ENCODE data around the gene EVC. TPM values are rescaled to one million over a fixed set of nuclear protein-coding genes. Genes with fewer than 3 reads are reported as not detected.

Gene EVC
- total RNA-seq, 2 donors from 2014 or later = 18.4 to 30.0 TPM

DNA sequence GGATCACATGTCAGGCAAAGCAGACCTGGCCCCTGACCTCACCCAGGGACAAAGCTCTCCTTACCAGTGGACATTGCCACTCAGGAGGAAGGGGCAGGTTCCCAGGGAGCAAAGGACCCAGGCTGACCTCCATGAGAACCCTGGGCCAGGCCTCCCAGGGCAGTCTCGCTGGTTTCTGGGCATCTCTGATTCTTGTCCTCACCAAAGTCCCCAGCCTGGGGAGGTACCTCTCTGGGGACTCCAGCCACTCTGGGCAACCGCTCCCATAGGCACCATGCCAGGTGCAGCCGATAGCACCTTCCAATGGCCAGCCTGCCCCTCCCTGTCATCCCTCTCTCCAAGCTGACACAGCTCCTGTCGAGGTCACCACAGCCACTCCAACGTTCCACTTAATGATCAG is 10.5 kb upstream of the EVC start:
- Histone ChIP-seq H3K9me3 (no peaks in the 10 kb centered on the region), H3K4me3 (no peak overlapping the region), H3K36me3 (replicated peaks in 1 of 2; ENCODE audit: insufficient read depth in 1 of 2, low read depth in 2 of 2) (no peaks in the 10 kb centered on the region), H3K27me3 (no peaks in the 10 kb centered on the region), H3K27ac (no peak overlapping the region), H3K4me1 (no peaks in the 10 kb centered on the region)
- DNase-seq (no peak), ATAC-seq (no peak)
- TF ChIP-seq CTCF (IDR thresholded peaks at IDR 0.05) (no peak), POLR2A (IDR thresholded peaks at IDR 0.05) (no peak)
- 50 to 52% methylated on average over 4 to 5 of the region's 5 CpGs for WGBS, 2 donors
- intact Hi-C loops (cut with DNase I) = no loop called here

DNA sequence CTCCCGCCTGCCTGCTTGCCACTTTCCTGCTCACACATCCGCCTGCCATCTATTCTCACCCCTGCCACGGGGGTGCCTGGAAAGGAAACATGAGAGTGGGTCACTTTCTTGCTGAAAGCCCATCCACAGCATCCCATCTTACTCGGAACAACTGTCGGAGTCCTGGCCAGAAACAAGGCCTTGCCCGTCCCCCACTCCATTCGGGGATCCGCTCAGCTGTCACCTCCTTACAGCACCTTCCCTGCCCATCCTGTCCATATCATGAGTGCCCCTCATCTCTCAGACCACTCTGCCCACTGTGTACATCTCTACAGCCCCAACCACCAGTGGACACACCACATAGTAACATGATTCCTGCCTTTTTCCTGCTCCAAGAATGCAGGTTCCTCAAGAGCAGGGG is 9.0 kb upstream of the EVC start:
- no peaks in the 10 kb centered on the region for H3K27me3 ChIP-seq
- no peak for TF ChIP-seq CTCF (IDR thresholded peaks at IDR 0.05)
- TF ChIP-seq POLR2A (IDR thresholded peaks at IDR 0.05) = no peak
- H3K9me3 ChIP-seq = no peaks in the 10 kb centered on the region
- intact Hi-C loops (cut with DNase I) = no loop called here
- no peak for DNase-seq
- H3K4me3 ChIP-seq = no peak overlapping the region
- H3K4me1 ChIP-seq = peaks cover 6% of the 10 kb centered on the region
- H3K27ac ChIP-seq = no peak overlapping the region
- ATAC-seq = no peak
- 81% methylated on average over 8 of the region's 8 CpGs for WGBS, 2 donors
- H3K36me3 ChIP-seq (replicated peaks in 1 of 2; ENCODE audit: insufficient read depth in 1 of 2, low read depth in 2 of 2) = no peaks in the 10 kb centered on the region

GRCh38 chr4:5703831-5704230 is 7.2 kb upstream of the EVC start:
- 90 to 91% methylated on average over 5 of the region's 5 CpGs for WGBS, 2 donors
- intact Hi-C loops (cut with DNase I) = no loop called here
- TF ChIP-seq CTCF (IDR thresholded peaks at IDR 0.05) = no peak
- no peak for TF ChIP-seq POLR2A (IDR thresholded peaks at IDR 0.05)
- Histone ChIP-seq H3K27me3 (no peaks in the 10 kb centered on the region), H3K27ac (no peak overlapping the region), H3K4me1 (peaks cover 25% of the 10 kb centered on the region), H3K36me3 (replicated peaks in 1 of 2; ENCODE audit: insufficient read depth in 1 of 2, low read depth in 2 of 2) (no peaks in the 10 kb centered on the region), H3K4me3 (no peak overlapping the region), H3K9me3 (no peaks in the 10 kb centered on the region)
- DNase-seq (no peak), ATAC-seq (no peak)

GRCh38 chr4:5704276-5704675 is 6.7 kb upstream of the EVC start:
- peaks cover 29% of the 10 kb centered on the region for H3K4me1 ChIP-seq
- WGBS, 2 donors = 87 to 90% methylated on average over 6 of the region's 6 CpGs
- H3K36me3 ChIP-seq (replicated peaks in 1 of 2; ENCODE audit: insufficient read depth in 1 of 2, low read depth in 2 of 2) = no peaks in the 10 kb centered on the region
- H3K4me3 ChIP-seq = no peak overlapping the region
- intact Hi-C loops (cut with DNase I) = no loop called here
- TF ChIP-seq POLR2A (IDR thresholded peaks at IDR 0.05) = peak in 1 of 3 donors; percentile 7
- TF ChIP-seq CTCF (IDR thresholded peaks at IDR 0.05) = no peak
- ATAC-seq (no peak), DNase-seq (no peak)
- no peaks in the 10 kb centered on the region for H3K9me3 ChIP-seq
- no peaks in the 10 kb centered on the region for H3K27me3 ChIP-seq
- H3K27ac ChIP-seq = no peak overlapping the region

DNA sequence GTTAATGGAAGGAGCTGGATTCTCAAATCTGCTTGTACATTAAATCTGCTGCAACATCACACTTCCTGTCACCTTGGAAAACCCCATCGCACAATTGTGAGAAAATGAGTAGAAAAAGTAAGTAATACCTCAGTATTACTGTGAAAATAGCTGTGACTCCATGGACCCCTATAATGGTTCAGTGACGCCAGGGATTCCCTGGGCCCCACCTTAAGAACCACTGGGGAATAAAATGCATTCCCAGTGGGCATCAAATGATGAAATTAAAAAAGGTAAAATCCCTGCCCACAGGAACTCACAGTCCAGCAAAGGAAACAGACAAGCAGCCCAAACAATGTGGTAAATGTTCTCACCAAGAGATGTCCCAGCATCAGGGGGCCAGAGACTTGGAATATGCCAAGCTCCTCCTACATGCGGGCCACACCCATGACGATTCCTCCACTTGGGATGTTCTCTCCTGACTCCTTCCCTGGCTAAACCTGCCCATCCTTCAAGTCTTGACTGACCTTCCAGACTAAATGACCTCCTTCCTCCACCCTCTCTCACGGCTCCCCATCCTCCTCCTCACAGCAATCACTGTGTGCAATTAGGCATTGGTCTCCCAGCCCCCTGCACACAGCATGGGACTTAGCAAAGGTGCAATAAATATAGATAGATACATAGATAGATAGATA is 5.2 kb upstream of the EVC start:
- intact Hi-C loops (cut with DNase I) = no loop called here
- H3K27me3 ChIP-seq = no peaks in the 10 kb centered on the region
- no peak overlapping the region for H3K27ac ChIP-seq
- ATAC-seq = no peak
- 48 to 60% methylated on average over 5 of the region's 5 CpGs for WGBS, 2 donors
- peaks cover 41% of the 10 kb centered on the region for H3K4me1 ChIP-seq
- TF ChIP-seq CTCF (IDR thresholded peaks at IDR 0.05) (no peak), POLR2A (IDR thresholded peaks at IDR 0.05) (no peak)
- peak; percentile 21 to 65 (median 42) for DNase-seq
- H3K36me3 ChIP-seq (replicated peaks in 1 of 2; ENCODE audit: insufficient read depth in 1 of 2, low read depth in 2 of 2) = no peaks in the 10 kb centered on the region
- no peak overlapping the region for H3K4me3 ChIP-seq
- H3K9me3 ChIP-seq = no peaks in the 10 kb centered on the region
